K562 (cell line): ENCODE data around the gene EVA1B.

Experiments used
- CTCF ChIP-seq, 3 experiments: IDR thresholded peaks in 2 of 3; conservative IDR thresholded peaks in 1 of 3; 2 replicates each; pipeline ENCODE4 v1.5.1; 2011 to 2012; ENCODE audit warnings: low read length in 3 of 3, mild to moderate bottlenecking in 3 of 3, control low read depth in 2 of 3, improper control_type of control experiment in 1 of 3, inconsistent platforms in 1 of 3, low read depth in 1 of 3, mixed read lengths in 1 of 3, moderate library complexity in 1 of 3; ENCODE audit not compliant: insufficient read depth in 2 of 3
- CUX1 ChIP-seq: fragments of 200-800 bp; sonication (Bioruptor generic); IDR thresholded peaks from 2 replicates; pipeline ENCODE4 v1.6.1; 2016; ENCODE audit warnings: missing genetic modification characterization, missing compliant biosample characterization
- HDAC6 ChIP-seq: IDR thresholded peaks from 2 replicates; pipeline ENCODE4 v1.6.1; 2012; ENCODE audit warnings: low read depth, mild to moderate bottlenecking, control low read depth, inconsistent platforms, low read length, moderate library complexity
- KLF6 ChIP-seq: fragments of 250-450 bp; sonication (Bioruptor Pico); IDR thresholded peaks from 2 replicates; pipeline ENCODE4 v1.4.0; 2020; ENCODE audit warnings: mild to moderate bottlenecking, moderate library complexity, borderline replicate concordance
- MXI1 ChIP-seq: IDR thresholded peaks from 2 replicates; pipeline ENCODE4 v1.6.1; 2011; ENCODE audit warnings: low read depth, mild to moderate bottlenecking, improper control_type of control experiment, low read length
- NCOA4 ChIP-seq: fragments of 450-650 bp; IDR thresholded peaks from 2 replicates; pipeline ENCODE4 v1.6.1; 2018; ENCODE audit warnings: mild to moderate bottlenecking; ENCODE audit not compliant: partially characterized antibody
- NFXL1 ChIP-seq: fragments of 450-650 bp; formaldehyde crosslinking; IDR thresholded peaks from 2 replicates; pipeline ENCODE4 v1.4.0; 2021; ENCODE audit warnings: mild to moderate bottlenecking
- PHF21A ChIP-seq: fragments of 450-650 bp; IDR thresholded peaks from 2 replicates; pipeline ENCODE4 v1.6.1; 2017; ENCODE audit warnings: low read depth, borderline replicate concordance
- PKNOX1 ChIP-seq: fragments of 450-650 bp; IDR thresholded peaks from 2 replicates; pipeline ENCODE4 v1.6.1; 2016
- RFX5 ChIP-seq: IDR thresholded peaks from 2 replicates; pipeline ENCODE4 v1.6.1; 2011; ENCODE audit warnings: low read depth, mild to moderate bottlenecking, improper control_type of control experiment, low read length
- SMC3 ChIP-seq: conservative IDR thresholded peaks from 2 replicates; pipeline ENCODE4 v1.6.1; 2011; ENCODE audit warnings: low read depth, low read length, improper control_type of control experiment; ENCODE audit not compliant: insufficient read depth
- ZNF274 ChIP-seq: IDR thresholded peaks from 2 replicates; pipeline ENCODE4 v1.6.1; 2011; ENCODE audit warnings: low read depth, mild to moderate bottlenecking, low read length, moderate library complexity, borderline replicate concordance
- ZNF431 ChIP-seq: sonication (generic); formaldehyde crosslinking; IDR thresholded peaks from 2 replicates; pipeline ENCODE4 v1.8.0; 2022; ENCODE audit warnings: mild to moderate bottlenecking, missing genetic modification reagents
- ZNF75A ChIP-seq: fragments of 450-650 bp; formaldehyde crosslinking; IDR thresholded peaks from 2 replicates; pipeline ENCODE4 v1.4.0; 2020; ENCODE audit warnings: mild to moderate bottlenecking

- no peak for TF ChIP-seq ZNF75A (CRISPR knock-in tag)
- no peak for TF ChIP-seq CUX1
- no peak for TF ChIP-seq ZNF274
- TF ChIP-seq PHF21A, result no peak
- TF ChIP-seq PKNOX1, result no peak
- TF ChIP-seq MXI1, result no peak
- no peak for TF ChIP-seq RFX5
- no peak for TF ChIP-seq KLF6 (CRISPR knock-in tag)
- TF ChIP-seq HDAC6, result no peak
- no peak for TF ChIP-seq ZNF431 (CRISPR knock-in tag)
- no peak for TF ChIP-seq NFXL1
- TF ChIP-seq CTCF (IDR thresholded peaks at IDR 0.05 in 2 of 3, conservative IDR thresholded peaks at IDR 0.05 in 1 of 3; ENCODE audit: insufficient read depth in 2 of 3, low read depth in 1 of 3, low read length in 3 of 3), result no peak
- no peak for TF ChIP-seq NCOA4
- TF ChIP-seq SMC3, result no peak
Observed at GRCh38 chr1:36276688-36277087, 46.8 kb downstream of the EVA1B start.
